Chondrocyte (in vitro differentiated cells): ENCODE measurements around the gene QSOX1. TPM values are rescaled to one million over a fixed set of nuclear protein-coding genes. Genes with fewer than 3 reads are reported as not detected.

Source experiments
- DNase-seq: peaks from one replicate; pipeline ENCODE4 v3.0.0; 2021; ENCODE audit warnings: mixed read lengths, low spot score
- H3K27ac Mint-ChIP-seq: one replicate; pipeline ENCODE4 v1.8.0; 2021; ENCODE audit warnings: mild to moderate bottlenecking, moderate library complexity, mixed read lengths; ENCODE audit not compliant: unreplicated experiment
- H3K27me3 Mint-ChIP-seq: 2 replicates; pipeline ENCODE4 v1.8.0; 2021; ENCODE audit warnings: low read depth, mixed read lengths
- H3K36me3 Mint-ChIP-seq: 2 replicates; pipeline ENCODE4 v1.8.0; 2021; ENCODE audit warnings: low read depth, mixed read lengths
- H3K4me1 Mint-ChIP-seq: 2 replicates; pipeline ENCODE4 v1.8.0; 2021; ENCODE audit warnings: low read depth, mild to moderate bottlenecking, mixed read lengths
- H3K4me3 Mint-ChIP-seq: one replicate; pipeline ENCODE4 v1.8.0; 2021; ENCODE audit warnings: mild to moderate bottlenecking, moderate library complexity, mixed read lengths; ENCODE audit not compliant: unreplicated experiment
- H3K9me3 Mint-ChIP-seq: 2 replicates; pipeline ENCODE4 v1.8.0; 2021; ENCODE audit warnings: low read depth, mixed read lengths
- total RNA-seq: library from RNA; stranded (reverse); gene quantifications from 3 replicates; pipeline ENCODE4 v1.2.1, GENCODE V29; 2021
- TF ChIP-seq, protein P1 (sequence below): fragments of 200-600 bp; sonication (generic); IDR thresholded peaks from 2 replicates; pipeline ENCODE4 v1.5.0; 2021; ENCODE audit warnings: antibody characterized with exemption, mild to moderate bottlenecking, moderate library complexity

Gene QSOX1
- total RNA-seq, 1 donor from 2014 or later: 232 TPM

DNA sequence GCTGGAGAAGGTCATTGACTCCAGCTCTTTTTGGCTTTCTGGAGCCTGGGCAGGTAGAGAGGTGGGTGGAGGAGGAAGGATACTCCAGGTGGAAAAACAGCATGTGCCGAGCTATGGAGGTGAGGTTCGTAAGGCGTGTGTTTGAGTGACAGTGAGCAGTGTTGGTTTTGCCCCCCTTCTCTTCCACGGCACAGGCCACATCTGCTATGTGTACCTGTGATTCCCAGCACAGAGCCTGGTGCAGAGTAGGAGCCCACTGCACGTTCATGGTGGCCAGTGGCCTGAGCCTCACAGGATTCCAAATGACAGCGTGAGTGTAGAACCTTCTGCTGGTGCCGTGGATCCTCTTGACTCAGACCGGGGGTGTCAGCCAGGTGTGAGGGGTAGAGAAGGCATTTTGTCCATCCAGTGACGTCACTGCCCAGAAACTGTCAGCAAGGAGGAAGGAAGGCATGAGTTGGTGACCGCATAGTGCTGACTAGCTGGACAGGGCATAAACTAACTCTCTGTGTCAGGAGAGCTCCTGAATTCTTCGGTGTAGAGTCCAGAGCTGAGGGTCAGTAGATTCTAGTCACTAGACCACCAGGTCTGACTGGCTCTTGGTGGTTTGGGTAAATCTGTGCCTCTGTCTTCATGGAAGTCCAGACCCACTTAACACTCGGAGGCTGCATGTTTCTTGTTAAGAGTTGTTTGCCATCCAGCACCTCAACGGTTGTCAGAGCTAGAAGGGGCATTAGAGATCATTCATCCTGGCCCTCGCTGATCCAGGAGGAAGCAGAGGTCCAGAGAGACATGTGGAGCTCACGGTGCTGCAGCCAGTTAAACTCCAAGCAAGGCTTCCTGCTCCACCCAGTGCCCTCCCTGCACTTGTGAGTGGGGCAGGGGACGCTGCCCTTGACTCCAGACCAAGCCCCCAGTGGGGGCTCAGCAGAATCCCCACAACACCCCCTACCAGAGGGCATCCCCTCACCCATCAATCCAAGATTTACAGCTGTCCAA, 3.8 kb downstream of the QSOX1 start:
- Mint-ChIP-seq H3K27ac (peak overlapping the region; percentile 50), H3K27me3 (no peaks in the 10 kb centered on the region), H3K4me1 (peaks cover 36% of the 10 kb centered on the region), H3K36me3 (peaks cover 1% of the 10 kb centered on the region), H3K4me3 (no peak overlapping the region), H3K9me3 (no peaks in the 10 kb centered on the region)
- DNase-seq: no peak
- TF ChIP-seq, protein P1, sequence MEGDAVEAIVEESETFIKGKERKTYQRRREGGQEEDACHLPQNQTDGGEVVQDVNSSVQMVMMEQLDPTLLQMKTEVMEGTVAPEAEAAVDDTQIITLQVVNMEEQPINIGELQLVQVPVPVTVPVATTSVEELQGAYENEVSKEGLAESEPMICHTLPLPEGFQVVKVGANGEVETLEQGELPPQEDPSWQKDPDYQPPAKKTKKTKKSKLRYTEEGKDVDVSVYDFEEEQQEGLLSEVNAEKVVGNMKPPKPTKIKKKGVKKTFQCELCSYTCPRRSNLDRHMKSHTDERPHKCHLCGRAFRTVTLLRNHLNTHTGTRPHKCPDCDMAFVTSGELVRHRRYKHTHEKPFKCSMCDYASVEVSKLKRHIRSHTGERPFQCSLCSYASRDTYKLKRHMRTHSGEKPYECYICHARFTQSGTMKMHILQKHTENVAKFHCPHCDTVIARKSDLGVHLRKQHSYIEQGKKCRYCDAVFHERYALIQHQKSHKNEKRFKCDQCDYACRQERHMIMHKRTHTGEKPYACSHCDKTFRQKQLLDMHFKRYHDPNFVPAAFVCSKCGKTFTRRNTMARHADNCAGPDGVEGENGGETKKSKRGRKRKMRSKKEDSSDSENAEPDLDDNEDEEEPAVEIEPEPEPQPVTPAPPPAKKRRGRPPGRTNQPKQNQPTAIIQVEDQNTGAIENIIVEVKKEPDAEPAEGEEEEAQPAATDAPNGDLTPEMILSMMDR: no peak

DNA sequence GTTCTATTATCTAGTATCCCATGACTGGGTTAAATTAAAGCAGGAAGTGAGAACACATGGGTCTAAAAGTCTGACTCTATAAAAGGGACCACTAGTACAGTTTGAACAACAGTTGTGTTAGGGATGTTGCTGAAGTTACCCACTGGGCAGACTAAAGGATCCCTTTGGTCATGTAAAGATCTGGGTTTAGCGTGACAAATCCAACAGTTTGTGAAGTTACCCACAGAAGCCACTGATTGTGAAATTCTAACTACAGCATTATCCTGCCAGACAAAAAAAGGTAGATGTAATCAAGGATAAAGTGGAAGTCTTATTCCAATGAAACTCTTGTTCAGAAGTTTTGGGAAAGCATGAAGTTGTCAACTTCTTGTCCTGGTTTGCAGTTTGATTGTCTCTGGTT, 5.7 kb downstream of the QSOX1 start:
- Mint-ChIP-seq H3K4me3 (no peak overlapping the region), H3K36me3 (peaks cover 1% of the 10 kb centered on the region), H3K27me3 (no peaks in the 10 kb centered on the region), H3K27ac (no peak overlapping the region), H3K4me1 (peaks cover 30% of the 10 kb centered on the region), H3K9me3 (no peaks in the 10 kb centered on the region)
- TF ChIP-seq, protein P1: no peak
- DNase-seq: no peak

DNA sequence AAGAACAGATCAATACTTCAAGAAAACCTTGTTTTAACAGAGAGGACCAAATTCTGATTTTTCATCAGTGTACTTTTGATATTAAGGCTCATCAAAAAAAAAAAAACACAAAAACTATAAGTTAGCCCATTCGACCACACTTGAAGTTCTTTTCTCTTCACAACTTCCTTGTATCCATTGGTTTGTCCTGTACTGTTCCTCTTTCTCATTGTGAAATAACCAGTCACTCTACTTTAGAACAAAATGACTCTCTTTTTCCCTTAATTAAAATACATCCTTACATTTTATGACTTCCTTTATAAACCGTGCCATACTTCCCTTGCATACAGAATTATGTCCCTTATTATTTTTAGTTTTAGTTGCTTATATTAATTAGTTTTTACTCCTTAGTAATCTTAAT, 8.4 kb downstream of the QSOX1 start:
- no peaks in the 10 kb centered on the region for H3K9me3 Mint-ChIP-seq
- H3K27ac Mint-ChIP-seq: no peak overlapping the region
- peaks cover 29% of the 10 kb centered on the region for H3K4me1 Mint-ChIP-seq
- DNase-seq: no peak
- H3K27me3 Mint-ChIP-seq: no peaks in the 10 kb centered on the region
- peaks cover 3% of the 10 kb centered on the region for H3K36me3 Mint-ChIP-seq
- H3K4me3 Mint-ChIP-seq: no peak overlapping the region
- TF ChIP-seq, protein P1: no peak

DNA sequence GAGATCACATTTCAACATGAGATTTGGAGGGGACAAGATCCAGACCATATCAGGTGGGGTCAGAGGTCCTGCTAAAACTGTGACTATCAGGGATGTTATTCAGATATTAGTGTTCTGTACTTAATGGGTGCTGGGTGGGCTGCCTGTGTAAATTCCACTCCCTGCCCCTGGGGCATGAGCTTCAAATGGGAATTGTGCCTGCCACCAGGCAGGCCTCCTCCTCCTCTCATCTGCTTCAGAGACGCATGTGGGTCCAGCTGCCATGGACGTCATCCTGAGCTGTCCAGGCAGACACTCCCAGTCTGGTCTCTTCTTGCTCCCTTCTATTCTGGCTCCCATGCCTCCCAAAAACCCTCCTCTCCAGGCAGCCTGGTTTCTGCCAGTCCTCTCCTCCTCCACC, 10.4 kb downstream of the QSOX1 start:
- no peak overlapping the region for H3K4me3 Mint-ChIP-seq
- peaks cover 26% of the 10 kb centered on the region for H3K4me1 Mint-ChIP-seq

More for the DNA sequence above, 10.4 kb downstream of the QSOX1 start:
- Mint-ChIP-seq H3K36me3 (peaks cover 8% of the 10 kb centered on the region), H3K9me3 (no peaks in the 10 kb centered on the region), H3K27ac (no peak overlapping the region), H3K27me3 (no peaks in the 10 kb centered on the region)
- DNase-seq: no peak
- TF ChIP-seq, protein P1: no peak
